Upper lobe of left lung (tissue), 6 donors: ENCODE data around the gene ZNF212. TPM values are rescaled to one million over a fixed set of nuclear protein-coding genes. Genes with fewer than 3 reads are reported as not detected.
"Not testable (repeated sequence)": the region's sequence is repeated elsewhere in the genome, so short reads cannot be mapped to it uniquely, and the experiment has no call there.

Experiments used
- ATAC-seq, 2 donors: fragments of 200-7000 bp; cut with Tn5 transposase; one replicate each; pipeline ENCODE4 v1.9.1; 2022; ENCODE audit warnings: mild to moderate bottlenecking in 2 of 2, moderate library complexity in 2 of 2; ENCODE audit not compliant: low FRiP score in 2 of 2
- DNase-seq, 2 donors: peaks; one replicate each; pipeline ENCODE4 v3.0.0-alpha.2; 2019 to 2020
- H3K27ac ChIP-seq, 4 donors: fragments of 200-600 bp; sonication (generic); one replicate each; pipeline ENCODE4 v1.5.1; 2016 to 2019
- H3K27me3 ChIP-seq, 4 donors: fragments of 200-600 bp; sonication (generic); one replicate each; pipeline ENCODE4 v1.5.1; 2017 to 2019
- H3K36me3 ChIP-seq, 4 donors: fragments of 200-600 bp; sonication (generic); one replicate each; pipeline ENCODE4 v1.5.1; 2016 to 2019
- H3K4me1 ChIP-seq, 4 donors: fragments of 200-600 bp; sonication (generic); one replicate each; pipeline ENCODE4 v1.5.1; 2018 to 2019
- H3K4me3 ChIP-seq, 4 donors: fragments of 200-600 bp; sonication (generic); one replicate each; pipeline ENCODE4 v1.5.1; 2017 to 2019; ENCODE audit warnings: mild to moderate bottlenecking in 2 of 4, moderate library complexity in 1 of 4
- H3K9me3 ChIP-seq, 4 donors: fragments of 200-600 bp; sonication (generic); one replicate each; pipeline ENCODE4 v1.5.1; 2018 to 2019
- CTCF ChIP-seq, 6 experiments: fragments of 450-650 bp in 4 of 6; fragments of 200-600 bp in 2 of 6; sonication (generic) in 2 of 6; IDR thresholded peaks; one replicate each; pipeline ENCODE4 v1.5.1; 2016 to 2019; ENCODE audit warnings: antibody characterized with exemption in 6 of 6
- EP300 ChIP-seq, 4 donors: sonication (generic); formaldehyde crosslinking; IDR thresholded peaks; one replicate each; pipeline ENCODE4 v1.5.1; 2017; ENCODE audit warnings: antibody characterized with exemption in 4 of 4, control low read depth in 2 of 4
- POLR2A ChIP-seq, 4 donors: fragments of 450-650 bp; IDR thresholded peaks; one replicate each; pipeline ENCODE4 v1.5.1; 2016 to 2017; ENCODE audit warnings: antibody characterized with exemption in 4 of 4, mild to moderate bottlenecking in 2 of 4
- POLR2AphosphoS5 ChIP-seq, 2 donors: sonication (generic); formaldehyde crosslinking; IDR thresholded peaks; one replicate each; pipeline ENCODE4 v1.5.1; 2017; ENCODE audit warnings: antibody characterized with exemption in 2 of 2
- WGBS, 2 donors: methylation state at CpG; one replicate each; pipeline ENCODE4 v1.1.5; 2017 to 2018; 5-methylcytosine and 5-hydroxymethylcytosine counted together
- total RNA-seq, 6 donors: library from RNA; depleted of rRNA in 4 of 6; stranded (reverse); fragments of >200 nt in 4 of 6; gene quantifications; one replicate each; pipeline versions ENCODE4 v1.1.0 to v1.2.1, GENCODE V29; 2016 to 2021
- donor health status: DM: no; HTN: no; CAD: no; lungs with moderate emphysema.
- donor health status: DM: no; HTN: yes; CAD: no; lungs with severe emphysema.

ZNF212 gene
- total RNA-seq, 6 donors from 2014 or later, result 10.3 to 33.5 (median 10.9) TPM

DNA sequence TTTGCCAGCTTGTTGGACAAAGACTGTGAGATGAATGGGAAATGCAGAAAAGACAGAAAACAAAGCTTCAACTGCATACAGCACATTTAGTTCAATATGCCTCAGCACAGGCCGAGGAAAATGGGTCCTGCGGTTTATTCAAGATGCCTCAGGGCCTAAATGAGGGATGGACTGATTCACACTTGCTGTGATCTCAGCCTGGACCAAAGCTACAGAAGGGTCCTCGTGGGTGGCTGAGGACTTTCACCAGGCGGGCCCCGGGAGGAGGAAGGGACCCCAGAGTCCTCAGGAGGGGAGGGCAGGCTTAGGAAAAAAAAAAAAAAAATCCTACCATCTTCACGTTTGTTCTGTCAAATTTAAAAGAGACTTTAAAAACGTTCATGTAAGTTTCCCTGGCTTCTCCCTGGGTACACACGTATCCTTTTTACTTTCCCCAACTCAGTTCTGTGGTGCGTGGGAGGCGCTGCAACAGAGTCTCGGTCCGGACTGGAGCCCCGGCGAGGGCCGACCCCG is 21.9 kb downstream of the ZNF212 start:
- H3K9me3 ChIP-seq, result no peaks in the 10 kb centered on the region
- H3K36me3 ChIP-seq, result peaks cover under 1 to 9% (median 4%) of the 10 kb centered on the region in 4 donors
- ATAC-seq (peak in 1 of 2 donors; percentile 5), DNase-seq (no peak)
- peaks cover 13 to 21% (median 18%) of the 10 kb centered on the region in 4 donors for H3K4me1 ChIP-seq
- peaks cover 0 to 5% (median 0%) of the 10 kb centered on the region in 4 donors for H3K27me3 ChIP-seq
- peak overlapping the region; percentile 81 to 96 (median 92) for H3K27ac ChIP-seq
- peak overlapping the region; percentile 4 to 82 (median 69) for H3K4me3 ChIP-seq
- TF ChIP-seq EP300 (IDR thresholded peaks at IDR 0.05), result no peak
- no peak for TF ChIP-seq CTCF (IDR thresholded peaks at IDR 0.05)
- no peak for TF ChIP-seq POLR2AphosphoS5 (IDR thresholded peaks at IDR 0.05)
- TF ChIP-seq POLR2A (IDR thresholded peaks at IDR 0.05), result no peak
- WGBS, 2 donors, result 4 to 10% methylated on average over 10 to 16 of the region's 16 CpGs

DNA sequence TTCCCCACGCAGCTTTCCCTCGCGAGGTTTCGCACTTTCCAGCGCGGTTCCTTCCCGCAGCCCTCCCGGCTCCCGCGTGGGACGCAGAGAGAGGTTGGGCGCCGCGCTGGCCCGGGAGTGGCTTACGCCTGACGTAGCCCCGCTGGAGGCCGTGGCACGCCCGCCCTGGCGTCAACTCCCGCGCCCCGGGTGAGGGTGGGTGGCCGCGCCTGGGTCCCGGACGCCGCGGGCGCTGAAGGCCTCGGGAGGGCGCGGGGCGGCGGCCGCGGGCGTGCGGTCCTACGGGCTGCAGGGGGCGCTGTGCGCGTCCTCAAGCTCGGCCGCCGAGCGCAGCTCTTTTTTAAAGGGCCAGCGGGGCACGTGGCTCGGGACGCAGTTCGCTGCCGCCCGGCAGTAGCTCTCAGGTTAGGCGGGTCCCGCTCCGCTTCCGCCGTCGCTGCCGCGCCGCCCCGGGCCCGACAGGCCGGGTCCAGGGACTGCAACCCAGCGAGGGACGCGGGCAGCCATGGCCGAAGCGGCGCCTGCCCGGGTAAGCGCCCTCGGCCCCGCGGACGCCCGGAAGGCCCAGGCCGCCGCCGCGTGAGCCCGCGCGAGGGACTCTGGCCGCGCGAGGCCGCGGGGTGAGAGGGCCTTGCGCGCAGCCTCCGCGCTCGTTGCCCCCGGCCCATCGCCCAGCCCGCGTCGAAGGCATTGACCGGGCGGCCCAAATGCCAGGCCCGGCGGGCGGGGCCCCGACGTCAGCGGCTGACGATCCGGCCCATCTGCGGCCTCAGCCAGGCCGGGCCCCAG is 22.6 kb downstream of the ZNF212 start, which contains the start of gene ZNF783:
Gene ZNF783, plus strand, starts transcription at position 368 of the 789 bp plus-strand sequence. Its CDS starts 138 bp downstream, at position 506.
- peaks cover 13 to 21% (median 18%) of the 10 kb centered on the region in 4 donors for H3K4me1 ChIP-seq
- peak within 1 kb of the TSS; percentile 81 to 96 (median 92) for H3K27ac ChIP-seq
- H3K27me3 ChIP-seq, result peaks cover 0 to 5% (median 0%) of the 10 kb centered on the region in 4 donors
- peak within 1 kb of the TSS; percentile 47 to 82 (median 69) for H3K4me3 ChIP-seq
- H3K9me3 ChIP-seq, result no peaks in the 10 kb centered on the region
- ATAC-seq (peak; percentile 96 to 97), DNase-seq (peak; percentile 90 to 99)
- TF ChIP-seq EP300 (IDR thresholded peaks at IDR 0.05), result no peak
- peak in 1 of 2 donors; percentile 26 for TF ChIP-seq POLR2AphosphoS5 (IDR thresholded peaks at IDR 0.05)
- peak in 2 of 4 donors; percentile 67 to 71 for TF ChIP-seq POLR2A (IDR thresholded peaks at IDR 0.05)
- TF ChIP-seq CTCF (IDR thresholded peaks at IDR 0.05), result peak; percentile 91 to 98 (median 98)
- peaks cover 3 to 15% (median 11%) of the 10 kb centered on the region in 4 donors for H3K36me3 ChIP-seq
- no CpG with 5 or more reads among the region's 115 CpGs for WGBS, 2 donors

- H3K36me3 ChIP-seq, result peaks cover 6 to 57% (median 26%) of the 10 kb centered on the region in 4 donors
- peaks cover 8 to 16% (median 13%) of the 10 kb centered on the region in 4 donors for H3K4me1 ChIP-seq
- no peak overlapping the region for H3K27ac ChIP-seq
- H3K27me3 ChIP-seq, result peaks cover 0 to 5% (median 0%) of the 10 kb centered on the region in 4 donors
- H3K9me3 ChIP-seq, result no peaks in the 10 kb centered on the region
- ATAC-seq, result no peak
- no peak for TF ChIP-seq EP300 (IDR thresholded peaks at IDR 0.05)
- TF ChIP-seq POLR2A (IDR thresholded peaks at IDR 0.05), result no peak
- TF ChIP-seq CTCF (IDR thresholded peaks at IDR 0.05), result no peak
- TF ChIP-seq POLR2AphosphoS5 (IDR thresholded peaks at IDR 0.05), result no peak
- H3K4me3 ChIP-seq, result no peak overlapping the region
- DNase-seq, result peak in 1 of 2 donors; percentile 57
- WGBS, 2 donors, result 94 to 96% methylated on average over 21 of the region's 21 CpGs
Measured at GRCh38 chr7:149266451-149266850, 27.0 kb downstream of the ZNF212 start.

DNA sequence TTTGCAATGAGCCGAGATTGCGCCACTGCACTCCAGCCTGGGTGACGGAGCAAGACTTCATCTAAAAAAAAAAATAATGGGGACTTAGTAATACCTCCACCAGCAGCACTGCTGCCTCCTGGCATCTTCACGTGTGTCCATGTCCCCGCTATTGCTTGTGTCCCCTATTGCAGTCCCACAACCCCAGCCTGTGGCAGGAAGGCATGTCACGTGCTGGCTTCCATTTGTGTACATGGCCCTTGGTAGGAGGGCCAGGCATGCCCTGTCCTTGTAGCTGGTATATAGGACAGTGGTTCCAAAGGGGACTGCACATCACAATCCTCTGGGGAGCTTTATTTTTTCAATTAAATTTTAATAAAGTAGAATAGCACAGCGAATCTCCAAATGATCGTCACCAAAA is 28.3 kb downstream of the ZNF212 start:
- DNase-seq (no peak), ATAC-seq (no peak)
- no peak overlapping the region for H3K27ac ChIP-seq
- H3K27me3 ChIP-seq, result no peaks in the 10 kb centered on the region
- H3K36me3 ChIP-seq, result peaks cover 6 to 70% (median 29%) of the 10 kb centered on the region in 4 donors
- no peaks in the 10 kb centered on the region for H3K9me3 ChIP-seq
- 88 to 94% methylated on average over 7 to 8 of the region's 8 CpGs for WGBS, 2 donors
- H3K4me3 ChIP-seq, result no peak overlapping the region
- no peak for TF ChIP-seq EP300 (IDR thresholded peaks at IDR 0.05)
- no peak for TF ChIP-seq POLR2A (IDR thresholded peaks at IDR 0.05)
- TF ChIP-seq CTCF (IDR thresholded peaks at IDR 0.05), result no peak
- TF ChIP-seq POLR2AphosphoS5 (IDR thresholded peaks at IDR 0.05), result no peak
- peaks cover 3 to 12% (median 6%) of the 10 kb centered on the region in 4 donors for H3K4me1 ChIP-seq

DNA sequence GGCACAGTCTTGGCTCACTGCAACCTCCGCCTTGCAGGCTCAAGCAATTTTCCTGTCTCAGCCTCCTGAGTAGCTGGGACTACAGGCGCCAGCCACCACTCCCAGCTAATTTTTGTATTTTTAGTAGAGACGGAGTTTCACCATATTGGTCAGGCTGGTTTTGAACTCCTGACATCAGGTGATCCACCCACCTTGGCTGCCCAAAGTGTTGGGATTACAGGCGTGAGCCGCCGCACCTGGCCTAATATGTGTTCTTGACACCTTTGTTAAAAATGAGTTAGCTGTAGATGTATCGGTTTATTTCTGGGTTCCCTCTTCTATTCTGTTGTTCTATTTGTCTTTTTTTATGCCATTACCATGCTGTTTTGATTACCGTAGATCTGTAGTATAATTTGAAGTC is 35.0 kb downstream of the ZNF212 start:
- not testable (repeated sequence) for H3K4me1 ChIP-seq, ATAC-seq, H3K27ac ChIP-seq, H3K9me3 ChIP-seq, DNase-seq, H3K4me3 ChIP-seq, H3K27me3 ChIP-seq
- H3K36me3 ChIP-seq, result peaks cover 13 to 80% (median 36%) of the 10 kb centered on the region in 4 donors
- 93 to 99% methylated on average over 8 of the region's 8 CpGs for WGBS, 2 donors
